ENCODE data around the gene CD300LG.
"Not testable (repeated sequence)": the region's sequence is repeated elsewhere in the genome, so short reads cannot be mapped to it uniquely, and the experiment has no call there.

The CD300LG gene

GRCh38 chr17:43852571-43852970 is 5.6 kb downstream of the CD300LG start:
- no peak for DNase-seq (ENCODE audit: low read depth in 1 of 2, low spot score in 1 of 2)

- DNase-seq (ENCODE audit: low read depth in 1 of 2, low spot score in 1 of 2), result no peak
These were observed 6.6 kb downstream of the CD300LG start for GRCh38 chr17:43853546-43853945.

GRCh38 chr17:43854498-43854897 is 7.5 kb downstream of the CD300LG start:
- DNase-seq (ENCODE audit: low read depth in 1 of 2, low spot score in 1 of 2), result no peak

GRCh38 chr17:43855061-43855460 is 8.1 kb downstream of the CD300LG start:
- DNase-seq (ENCODE audit: low read depth in 1 of 2, low spot score in 1 of 2), result no peak

- DNase-seq (ENCODE audit: low read depth in 1 of 2, low spot score in 1 of 2), result no peak
These were observed 9.2 kb downstream of the CD300LG start for GRCh38 chr17:43856141-43856540.

- DNase-seq (ENCODE audit: low read depth in 1 of 2, low spot score in 1 of 2), result no peak
These were observed 10.2 kb downstream of the CD300LG start for GRCh38 chr17:43857141-43857540.

GRCh38 chr17:43857957-43858600 is 11.1 kb downstream of the CD300LG start:
- DNase-seq (ENCODE audit: low read depth in 1 of 2, low spot score in 1 of 2), result no peak

GRCh38 chr17:43860077-43860725 is 13.2 kb downstream of the CD300LG start:
- no peak for DNase-seq (ENCODE audit: low read depth in 1 of 2, low spot score in 1 of 2)

- DNase-seq (ENCODE audit: low read depth in 1 of 2, low spot score in 1 of 2), result no peak
These were observed 14.1 kb downstream of the CD300LG start for GRCh38 chr17:43860927-43861622.

- no peak for DNase-seq (ENCODE audit: low read depth in 1 of 2, low spot score in 1 of 2)
These were observed 15.0 kb downstream of the CD300LG start for GRCh38 chr17:43861960-43862359.

GRCh38 chr17:43864161-43864984 is 17.4 kb downstream of the CD300LG start:
- no peak for DNase-seq (ENCODE audit: low read depth in 1 of 2, low spot score in 1 of 2)

GRCh38 chr17:43868226-43868994 is 21.4 kb downstream of the CD300LG start:
- DNase-seq (ENCODE audit: low read depth in 1 of 2, low spot score in 1 of 2), result no peak

GRCh38 chr17:43869031-43869430 is 22.1 kb downstream of the CD300LG start:
- DNase-seq (ENCODE audit: low read depth in 1 of 2, low spot score in 1 of 2), result not testable (repeated sequence)

GRCh38 chr17:43871946-43872690 is 25.1 kb downstream of the CD300LG start:
- no peak for DNase-seq (ENCODE audit: low read depth in 1 of 2, low spot score in 1 of 2)

GRCh38 chr17:43873091-43873490 is 26.1 kb downstream of the CD300LG start:
- DNase-seq (ENCODE audit: low read depth in 1 of 2, low spot score in 1 of 2), result no peak

- no peak for DNase-seq (ENCODE audit: low read depth in 1 of 2, low spot score in 1 of 2)
These were observed 26.8 kb downstream of the CD300LG start for GRCh38 chr17:43873815-43874214.

GRCh38 chr17:43874293-43874692 is 27.3 kb downstream of the CD300LG start:
- no peak for DNase-seq (ENCODE audit: low read depth in 1 of 2, low spot score in 1 of 2)

- DNase-seq (ENCODE audit: low read depth in 1 of 2, low spot score in 1 of 2), result no peak
These were observed 28.6 kb downstream of the CD300LG start for GRCh38 chr17:43875476-43876147.

- DNase-seq (ENCODE audit: low read depth in 1 of 2, low spot score in 1 of 2), result no peak
These were observed 30.1 kb downstream of the CD300LG start for GRCh38 chr17:43877031-43877430.
